Cardiac muscle cell (in vitro differentiated cells and primary cell): ENCODE measurements around the gene SFRP4. TPM values are rescaled to one million over a fixed set of nuclear protein-coding genes. Genes with fewer than 3 reads are reported as not detected.

ENCODE experiments used
- DNase-seq, 2 donors: peaks; one replicate each; pipeline versions ENCODE4 v3.0.0 to v3.0.0-alpha.2; 2010 to 2017; ENCODE audit warnings: low read depth in 1 of 2, low spot score in 1 of 2
- H3K27ac ChIP-seq: fragments of 200-600 bp; sonication (generic); 2 replicates; pipeline ENCODE4 v1.5.1; 2016
- H3K27me3 ChIP-seq: fragments of 200-600 bp; sonication (generic); 2 replicates; pipeline ENCODE4 v1.6.0; 2016; ENCODE audit warnings: control low read depth
- H3K36me3 ChIP-seq: fragments of 200-600 bp; sonication (generic); 2 replicates; pipeline ENCODE4 v1.5.1; 2016; ENCODE audit warnings: control low read depth
- H3K4me1 ChIP-seq: fragments of 200-600 bp; sonication (generic); 2 replicates; pipeline ENCODE4 v1.8.1; 2017; ENCODE audit warnings: low read depth, mild to moderate bottlenecking, mixed run types
- H3K4me3 ChIP-seq: fragments of 200-600 bp; sonication (generic); 2 replicates; pipeline ENCODE4 v1.5.1; 2016; ENCODE audit warnings: mild to moderate bottlenecking
- H3K9me3 ChIP-seq: fragments of 200-600 bp; sonication (generic); 2 replicates; pipeline ENCODE4 v1.5.1; 2017; ENCODE audit warnings: low read depth, mild to moderate bottlenecking, control low read depth
- CTCF ChIP-seq: IDR thresholded peaks from 2 replicates; pipeline ENCODE4 v1.5.1; 2012; ENCODE audit warnings: low read depth, mild to moderate bottlenecking, low read length
- polyA plus RNA-seq: library from polyadenylated mRNA; unstranded; fragments of >200 nt; fragmentation: Nextera tagmentation; extraction: Ambion mirVana; gene quantifications from 2 replicates; pipeline ENCODE4 v1.2.1, GENCODE V29; 2016
- total RNA-seq: library from RNA; depleted of rRNA; stranded (reverse); fragments of >200 nt; gene quantifications from 2 replicates; pipeline ENCODE4 v1.2.3, GENCODE V29; 2016

The SFRP4 gene
- total and polyA plus RNA-seq, 2 experiments from 2014 or later: 4.7 to 8.6 TPM

- no peak for TF ChIP-seq CTCF
- H3K27ac ChIP-seq: no peak overlapping the region
- no peak overlapping the region for H3K4me3 ChIP-seq
- peaks cover 17% of the 10 kb centered on the region for H3K4me1 ChIP-seq
- no peak for DNase-seq
- no peaks in the 10 kb centered on the region for H3K9me3 ChIP-seq
- H3K36me3 ChIP-seq: no peaks in the 10 kb centered on the region
- H3K27me3 ChIP-seq: peaks cover 8% of the 10 kb centered on the region
Observed at GRCh38 chr7:37923996-37924395, 7.4 kb upstream of the SFRP4 start.

- no peak for DNase-seq
- Histone ChIP-seq H3K9me3 (no peaks in the 10 kb centered on the region), H3K4me3 (peak overlapping the region; percentile 55), H3K4me1 (peaks cover 12% of the 10 kb centered on the region), H3K27me3 (peaks cover 28% of the 10 kb centered on the region), H3K27ac (no peak overlapping the region), H3K36me3 (no peaks in the 10 kb centered on the region)
- TF ChIP-seq CTCF: no peak
Observed at GRCh38 chr7:37921876-37922275, 5.3 kb upstream of the SFRP4 start.

- Histone ChIP-seq H3K4me1 (peaks cover 12% of the 10 kb centered on the region), H3K4me3 (peak overlapping the region; percentile 55), H3K9me3 (no peaks in the 10 kb centered on the region), H3K27me3 (peaks cover 35% of the 10 kb centered on the region), H3K36me3 (no peaks in the 10 kb centered on the region), H3K27ac (peak overlapping the region; percentile 46)
- peak; percentile 48 to 57 for DNase-seq
- TF ChIP-seq CTCF: peak; percentile 22
Observed at GRCh38 chr7:37920849-37921805, 4.5 kb upstream of the SFRP4 start.

- Histone ChIP-seq H3K4me1 (peaks cover 12% of the 10 kb centered on the region), H3K36me3 (no peaks in the 10 kb centered on the region), H3K27ac (peak within 1 kb of the TSS; percentile 46), H3K27me3 (peaks cover 43% of the 10 kb centered on the region), H3K9me3 (no peaks in the 10 kb centered on the region), H3K4me3 (peak within 1 kb of the TSS; percentile 55)
- TF ChIP-seq CTCF: no peak
- DNase-seq: peak; percentile 42 to 66
Observed at GRCh38 chr7:37920305-37920848, 3.8 kb upstream of the SFRP4 start, which contains the start of gene EPDR1. Gene EPDR1, plus strand, starts transcription at chr7:37920640. Its CDS starts 300 bp downstream, at chr7:37920940.

GRCh38 chr7:37918526-37918925 lies 1.9 kb upstream of the SFRP4 start:
- Histone ChIP-seq H3K4me1 (peaks cover 12% of the 10 kb centered on the region), H3K4me3 (no peak overlapping the region), H3K9me3 (no peaks in the 10 kb centered on the region), H3K27ac (no peak overlapping the region), H3K27me3 (peaks cover 61% of the 10 kb centered on the region), H3K36me3 (no peaks in the 10 kb centered on the region)
- no peak for DNase-seq
- TF ChIP-seq CTCF: peak; percentile 6
